Upper lobe of right lung (tissue), 1 donor: Measurements from ENCODE around the gene FCAMR. TPM values are rescaled to one million over a fixed set of nuclear protein-coding genes. Genes with fewer than 3 reads are reported as not detected.

Source experiments
- ATAC-seq: fragments of 200-7000 bp; cut with Tn5 transposase; one replicate; pipeline ENCODE4 v1.9.1; 2020; ENCODE audit warnings: mild to moderate bottlenecking, moderate library complexity
- DNase-seq: peaks from one replicate; pipeline ENCODE4 v3.0.0-alpha.2; 2020
- H3K27ac ChIP-seq: fragments of 200-600 bp; one replicate; pipeline ENCODE4 v1.8.0; 2022
- H3K27me3 ChIP-seq: fragments of 200-600 bp; one replicate; pipeline ENCODE4 v1.8.0; 2022; ENCODE audit warnings: mild to moderate bottlenecking
- H3K36me3 ChIP-seq: fragments of 200-600 bp; one replicate; pipeline ENCODE4 v1.8.0; 2022
- H3K4me1 ChIP-seq: fragments of 200-600 bp; one replicate; pipeline ENCODE4 v1.8.0; 2022
- H3K4me3 ChIP-seq: fragments of 200-600 bp; one replicate; pipeline ENCODE4 v1.8.0; 2022; ENCODE audit warnings: mild to moderate bottlenecking
- H3K9me3 ChIP-seq: fragments of 200-600 bp; one replicate; pipeline ENCODE4 v1.8.0; 2022
- intact Hi-C: fragments of 100-400 bp; cut with DNase I; formaldehyde crosslinking; loops from one replicate; pipeline ENCODE4 v1.11.0; 2022
- total RNA-seq: library from RNA; stranded (reverse); fragmentation: NEBNext Ultra II Directional; extraction: Animal tissue kit (Norgen Biotek cat#: 25700); gene quantifications from one replicate; pipeline ENCODE4 v1.2.1, GENCODE V29; 2021
- TF ChIP-seq, protein P1 (sequence below): fragments of 200-600 bp; IDR thresholded peaks from one replicate; pipeline ENCODE4 v1.8.0; 2022; ENCODE audit warnings: antibody characterized with exemption
- donor health status: DM: no; HTN: yes; CAD: no; lungs with severe emphysema.

Gene FCAMR
- total RNA-seq, 1 donor from 2014 or later = not detected

DNA sequence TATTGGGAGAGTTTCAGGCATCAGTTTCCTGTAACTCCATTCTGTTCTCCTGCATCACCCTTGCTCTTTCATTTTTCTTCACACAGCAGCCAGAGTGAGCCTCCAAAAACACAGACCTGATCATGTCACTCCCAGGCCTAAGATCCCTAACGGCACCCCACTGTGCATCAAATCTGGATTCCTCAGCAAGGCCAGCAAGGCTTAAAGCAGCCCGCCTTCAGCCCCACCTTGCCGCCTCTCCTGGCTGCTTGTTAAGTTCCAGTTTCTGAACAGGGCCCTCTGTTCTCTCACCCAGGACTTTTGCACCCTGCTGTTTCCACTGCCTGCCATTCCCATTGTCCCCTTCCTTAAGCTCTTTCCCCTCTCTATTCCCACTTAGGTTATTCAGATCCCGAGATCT, 33.0 kb upstream of the FCAMR start:
- Histone ChIP-seq H3K27me3 (no peaks in the 10 kb centered on the region), H3K36me3 (no peaks in the 10 kb centered on the region), H3K4me1 (peaks cover 18% of the 10 kb centered on the region), H3K27ac (peak overlapping the region; percentile 66), H3K4me3 (no peak overlapping the region), H3K9me3 (no peaks in the 10 kb centered on the region)
- intact Hi-C loops = no loop called here
- DNase-seq (no peak), ATAC-seq (no peak)
- TF ChIP-seq, protein P1, sequence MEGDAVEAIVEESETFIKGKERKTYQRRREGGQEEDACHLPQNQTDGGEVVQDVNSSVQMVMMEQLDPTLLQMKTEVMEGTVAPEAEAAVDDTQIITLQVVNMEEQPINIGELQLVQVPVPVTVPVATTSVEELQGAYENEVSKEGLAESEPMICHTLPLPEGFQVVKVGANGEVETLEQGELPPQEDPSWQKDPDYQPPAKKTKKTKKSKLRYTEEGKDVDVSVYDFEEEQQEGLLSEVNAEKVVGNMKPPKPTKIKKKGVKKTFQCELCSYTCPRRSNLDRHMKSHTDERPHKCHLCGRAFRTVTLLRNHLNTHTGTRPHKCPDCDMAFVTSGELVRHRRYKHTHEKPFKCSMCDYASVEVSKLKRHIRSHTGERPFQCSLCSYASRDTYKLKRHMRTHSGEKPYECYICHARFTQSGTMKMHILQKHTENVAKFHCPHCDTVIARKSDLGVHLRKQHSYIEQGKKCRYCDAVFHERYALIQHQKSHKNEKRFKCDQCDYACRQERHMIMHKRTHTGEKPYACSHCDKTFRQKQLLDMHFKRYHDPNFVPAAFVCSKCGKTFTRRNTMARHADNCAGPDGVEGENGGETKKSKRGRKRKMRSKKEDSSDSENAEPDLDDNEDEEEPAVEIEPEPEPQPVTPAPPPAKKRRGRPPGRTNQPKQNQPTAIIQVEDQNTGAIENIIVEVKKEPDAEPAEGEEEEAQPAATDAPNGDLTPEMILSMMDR = no peak

DNA sequence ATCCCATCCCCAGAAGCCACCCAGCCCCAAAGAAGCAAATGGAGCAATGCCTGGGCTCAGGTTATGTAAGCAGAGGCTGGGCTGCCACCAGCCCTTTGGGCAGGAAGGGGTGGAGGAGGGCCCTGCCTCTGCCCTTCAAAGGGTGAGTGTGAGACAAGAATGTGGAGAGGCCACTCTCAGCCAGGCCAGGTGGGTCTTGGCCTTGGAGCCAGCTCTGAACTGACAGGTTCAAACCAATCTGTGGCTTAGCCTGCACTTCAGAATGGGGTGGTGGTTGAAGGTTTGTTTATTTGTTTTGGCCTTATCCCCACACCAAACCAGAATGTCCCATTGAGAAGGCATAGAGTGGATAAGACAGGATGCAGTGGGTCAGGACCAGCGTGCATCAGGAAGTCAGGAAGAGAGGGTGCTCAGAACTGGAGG, 32.5 kb upstream of the FCAMR start:
- DNase-seq (peak; percentile 92), ATAC-seq (peak; percentile 93)
- H3K27me3 ChIP-seq = no peaks in the 10 kb centered on the region
- peak overlapping the region; percentile 68 for H3K27ac ChIP-seq
- TF ChIP-seq, protein P1 = no peak
- no peaks in the 10 kb centered on the region for H3K36me3 ChIP-seq
- no peak overlapping the region for H3K4me3 ChIP-seq
- intact Hi-C loops = no loop called here
- H3K9me3 ChIP-seq = no peaks in the 10 kb centered on the region
- H3K4me1 ChIP-seq = peaks cover 18% of the 10 kb centered on the region

DNA sequence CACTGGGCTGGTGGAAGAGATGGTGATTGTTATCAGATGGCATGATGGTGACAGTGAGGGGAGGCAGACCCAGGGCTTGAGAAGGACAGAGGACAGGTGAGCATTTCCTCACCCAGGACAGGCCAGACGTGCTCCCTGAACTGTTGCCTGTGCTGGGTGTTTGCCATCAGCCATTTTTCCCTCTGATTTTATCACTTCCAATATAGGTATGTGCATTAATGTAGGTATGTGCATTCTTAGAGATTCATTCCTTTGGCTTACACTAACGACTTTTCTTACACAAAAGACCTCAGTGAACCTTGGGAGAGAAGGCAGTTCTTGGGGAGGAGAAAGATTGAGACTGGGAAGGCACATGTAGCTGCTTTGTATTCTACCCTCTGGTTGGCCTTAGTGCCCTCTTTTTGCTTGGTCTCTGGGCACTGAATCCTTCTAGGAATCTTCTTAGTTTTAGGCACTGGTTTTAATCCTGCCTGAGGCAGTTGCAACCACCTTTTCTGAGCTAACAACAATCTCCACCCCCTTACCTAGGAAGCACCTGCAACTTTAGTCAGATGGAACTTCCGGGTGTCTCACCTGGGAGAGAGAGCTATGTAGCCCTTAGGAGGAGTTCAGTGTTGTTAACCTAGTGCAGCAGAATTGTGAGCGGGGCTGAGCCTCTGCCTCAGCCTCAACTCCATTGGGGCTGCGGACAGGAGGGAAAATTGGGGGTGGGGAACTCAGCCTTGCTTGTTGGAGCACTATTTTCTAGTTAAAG, 31.4 kb upstream of the FCAMR start:
- Histone ChIP-seq H3K4me1 (peaks cover 12% of the 10 kb centered on the region), H3K36me3 (no peaks in the 10 kb centered on the region), H3K27me3 (no peaks in the 10 kb centered on the region), H3K9me3 (no peaks in the 10 kb centered on the region), H3K27ac (no peak overlapping the region), H3K4me3 (no peak overlapping the region)
- ATAC-seq (no peak), DNase-seq (no peak)
- intact Hi-C loops = no loop called here
- TF ChIP-seq, protein P1 = no peak

DNA sequence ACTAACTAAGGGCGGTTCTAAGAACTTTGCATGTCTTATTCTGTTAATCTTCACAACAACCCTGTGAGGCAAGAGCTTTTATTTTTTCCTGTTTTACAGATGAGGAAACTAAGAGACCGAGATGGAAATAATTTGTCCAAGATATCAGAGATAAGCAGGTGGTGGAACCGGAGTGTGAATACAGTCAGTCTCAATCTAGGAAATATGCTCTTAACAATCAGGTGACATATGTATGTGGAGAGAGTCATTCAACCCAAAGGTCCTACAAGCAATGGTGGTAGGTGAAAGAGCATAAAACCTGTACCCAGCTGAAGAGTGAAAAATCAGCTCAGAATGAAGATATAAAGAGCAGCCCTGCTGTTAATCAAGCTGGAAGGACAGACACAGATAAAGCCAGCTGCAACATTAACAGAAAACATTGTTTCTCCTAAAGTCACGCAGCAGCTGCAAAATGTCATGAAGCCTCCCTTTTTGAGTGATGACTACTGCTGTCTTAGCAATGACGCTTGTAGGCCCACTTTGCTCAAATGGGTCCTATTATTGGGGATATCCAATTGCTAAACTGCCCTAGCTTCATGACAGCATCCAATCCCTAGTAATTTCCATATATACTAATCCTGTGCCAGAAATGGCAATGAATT, 30.5 kb upstream of the FCAMR start:
- Histone ChIP-seq H3K4me3 (no peak overlapping the region), H3K27me3 (no peaks in the 10 kb centered on the region), H3K27ac (no peak overlapping the region), H3K9me3 (no peaks in the 10 kb centered on the region), H3K4me1 (peaks cover 10% of the 10 kb centered on the region), H3K36me3 (no peaks in the 10 kb centered on the region)
- DNase-seq (no peak), ATAC-seq (no peak)
- intact Hi-C loops = no loop called here
- TF ChIP-seq, protein P1 = no peak

DNA sequence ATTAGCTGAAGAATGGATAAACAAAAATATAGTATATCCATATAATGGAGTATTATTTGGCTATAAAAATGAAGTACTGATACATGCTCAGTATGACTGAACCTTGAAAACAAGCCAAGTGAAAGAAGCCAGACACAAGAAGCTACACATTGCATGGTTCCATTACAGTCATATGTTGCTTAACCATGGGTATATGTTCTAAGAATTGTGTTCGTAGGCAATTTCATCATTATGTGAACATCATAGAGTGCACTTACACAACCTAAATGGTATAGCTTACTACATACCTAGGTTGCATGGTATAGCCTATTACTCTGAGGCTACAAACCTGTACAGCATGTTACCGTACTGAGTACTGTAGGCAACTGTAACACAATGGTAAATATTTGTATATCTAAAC, 28.6 kb upstream of the FCAMR start:
- Histone ChIP-seq H3K4me3 (no peak overlapping the region), H3K36me3 (no peaks in the 10 kb centered on the region), H3K27me3 (no peaks in the 10 kb centered on the region), H3K27ac (no peak overlapping the region), H3K9me3 (no peaks in the 10 kb centered on the region), H3K4me1 (peaks cover 3% of the 10 kb centered on the region)
- no peak for DNase-seq
- TF ChIP-seq, protein P1 = no peak
- no peak for ATAC-seq
- intact Hi-C loops = no loop called here
